Liver (tissue), 9 donors: ENCODE data around the gene TSPAN12. TPM values are rescaled to one million over a fixed set of nuclear protein-coding genes. Genes with fewer than 3 reads are reported as not detected.
"Not testable (repeated sequence)": the region's sequence is repeated elsewhere in the genome, so short reads cannot be mapped to it uniquely, and the experiment has no call there.

ENCODE experiments used
- DNase-seq: peaks from one replicate; pipeline ENCODE4 v3.0.0-alpha.2; 2017; ENCODE audit warnings: low spot score
- H3K27ac ChIP-seq, 2 donors: one replicate each; pipeline ENCODE4 v1.7.0; 2013; ENCODE audit warnings: inconsistent platforms in 2 of 2, low read length in 2 of 2, control low read depth in 1 of 2, low read depth in 1 of 2, mild to moderate bottlenecking in 1 of 2
- H3K27me3 ChIP-seq, 4 donors: one replicate each; pipeline versions ENCODE4 v1.6.1 to v1.7.0; 2013; ENCODE audit warnings: low read length in 3 of 4, inconsistent platforms in 1 of 4, mild to moderate bottlenecking in 1 of 4, moderate library complexity in 1 of 4; ENCODE audit not compliant: control insufficient read depth in 4 of 4, insufficient read depth in 4 of 4
- H3K36me3 ChIP-seq, 4 donors: one replicate each; pipeline versions ENCODE4 v1.6.1 to v1.7.0; 2013; ENCODE audit warnings: low read length in 3 of 4, mild to moderate bottlenecking in 3 of 4, low read depth in 1 of 4, moderate library complexity in 1 of 4; ENCODE audit not compliant: control insufficient read depth in 4 of 4, insufficient read depth in 3 of 4
- H3K4me1 ChIP-seq, 4 donors: one replicate each; pipeline versions ENCODE4 v1.6.1 to v1.7.0; 2013; ENCODE audit warnings: low read length in 3 of 4, mild to moderate bottlenecking in 3 of 4, moderate library complexity in 1 of 4; ENCODE audit not compliant: control insufficient read depth in 4 of 4, insufficient read depth in 4 of 4
- H3K4me3 ChIP-seq, 3 donors: one replicate each; pipeline versions ENCODE4 v1.6.1 to v1.7.0; 2013; ENCODE audit warnings: low read length in 3 of 3, control low read depth in 1 of 3, low read depth in 1 of 3, mild to moderate bottlenecking in 1 of 3
- H3K9ac ChIP-seq, 2 donors: one replicate each; pipeline ENCODE4 v1.7.0; 2013; ENCODE audit warnings: low read length in 2 of 2, mild to moderate bottlenecking in 2 of 2, moderate library complexity in 2 of 2, control low read depth in 1 of 2, low read depth in 1 of 2
- H3K9me3 ChIP-seq, 4 donors: one replicate each; pipeline versions ENCODE4 v1.6.1 to v1.7.0; 2013; ENCODE audit warnings: low read length in 3 of 4; ENCODE audit not compliant: control insufficient read depth in 4 of 4
- ATF3 ChIP-seq: IDR thresholded peaks from 2 replicates; pipeline ENCODE4 v1.6.1; 2016; ENCODE audit warnings: antibody characterized with exemption
- CTCF ChIP-seq: fragments of 150-350 bp; IDR thresholded peaks from 2 replicates; pipeline ENCODE4 v1.5.1; 2017; ENCODE audit warnings: improper control_type of control experiment, low read depth, low read length; ENCODE audit not compliant: missing input control
- EGR1 ChIP-seq, 2 donors: IDR thresholded peaks; 2 replicates each; pipeline ENCODE4 v1.6.1; 2016 to 2018; ENCODE audit warnings: antibody characterized with exemption in 2 of 2, low read depth in 2 of 2
- HNF4A ChIP-seq, 2 donors: conservative IDR thresholded peaks; 2 replicates each; pipeline ENCODE4 v1.6.1; 2016; ENCODE audit warnings: antibody characterized with exemption in 2 of 2, mild to moderate bottlenecking in 2 of 2
- RAD21 ChIP-seq, 2 donors: IDR thresholded peaks; 2 replicates each; pipeline ENCODE4 v1.6.1; 2016; ENCODE audit warnings: antibody characterized with exemption in 2 of 2, mild to moderate bottlenecking in 2 of 2
- SP1 ChIP-seq: IDR thresholded peaks from 2 replicates; pipeline ENCODE4 v1.6.1; 2018; ENCODE audit warnings: antibody characterized with exemption, mild to moderate bottlenecking
- TAF1 ChIP-seq: conservative IDR thresholded peaks from 2 replicates; pipeline ENCODE4 v1.6.1; 2016; ENCODE audit warnings: antibody characterized with exemption, mild to moderate bottlenecking
- YY1 ChIP-seq: IDR thresholded peaks from 2 replicates; pipeline ENCODE4 v1.6.1; 2016; ENCODE audit warnings: antibody characterized with exemption, mild to moderate bottlenecking
- WGBS: extraction: QIAGEN DNeasy Blood & Tissue Kit; methylation state at CpG from one replicate; pipeline ENCODE4 v1.1.7; 2013; 5-methylcytosine and 5-hydroxymethylcytosine counted together
- polyA plus RNA-seq, 2 donors: library from polyadenylated mRNA; stranded (reverse) in 1 of 2; unstranded in 1 of 2; fragments of 200-250 nt in 1 of 2; fragments of >200 nt in 1 of 2; fragmentation: Nextera tagmentation in 1 of 2; extraction: Ambion mirVana in 1 of 2; gene quantifications; one replicate each; pipeline versions ENCODE4 v1.2.1 to v1.2.3, GENCODE V29; 2013 to 2015
- total RNA-seq, 2 donors: library from RNA; depleted of rRNA; stranded (reverse); fragments of >200 nt; gene quantifications; one replicate each; pipeline ENCODE4 v1.2.3, GENCODE V29; 2014
- TF ChIP-seq, protein P1 (sequence below): IDR thresholded peaks from 2 replicates; pipeline ENCODE4 v1.6.1; 2016; ENCODE audit warnings: antibody characterized with exemption
- TF ChIP-seq, protein P2 (sequence below): IDR thresholded peaks from 2 replicates; pipeline ENCODE4 v1.6.1; 2016; ENCODE audit warnings: antibody characterized with exemption, mild to moderate bottlenecking
- donor health status: healthy.
- donor health status: healthy.
- donor health status: healthy.
- donor health status: healthy.
- donor health status: healthy.

TSPAN12 gene
- total and polyA plus RNA-seq, 4 donors: 10.6 to 21.5 (median 14.9) TPM

- DNase-seq: no peak
- no peak overlapping the region for H3K27ac ChIP-seq
- H3K9ac ChIP-seq: no peak overlapping the region
- H3K4me1 ChIP-seq: no peaks in the 10 kb centered on the region
- no peaks in the 10 kb centered on the region for H3K9me3 ChIP-seq
- no peak for TF ChIP-seq SP1
- no peak overlapping the region for H3K4me3 ChIP-seq
- peaks cover 0 to 2% (median 0%) of the 10 kb centered on the region in 4 donors for H3K36me3 ChIP-seq
- 87% methylated on average over 6 of the region's 6 CpGs for WGBS
- H3K27me3 ChIP-seq: no peaks in the 10 kb centered on the region
Observed at GRCh38 chr7:120783273-120783672, 74.7 kb downstream of the TSPAN12 start.

- H3K9ac ChIP-seq, H3K4me3 ChIP-seq, DNase-seq, H3K4me1 ChIP-seq, H3K27me3 ChIP-seq, H3K27ac ChIP-seq, H3K36me3 ChIP-seq, H3K9me3 ChIP-seq: not testable (repeated sequence)
- 94% methylated on average over 10 of the region's 10 CpGs for WGBS
Observed at GRCh38 chr7:120781924-120782323, 76.0 kb downstream of the TSPAN12 start.

DNA sequence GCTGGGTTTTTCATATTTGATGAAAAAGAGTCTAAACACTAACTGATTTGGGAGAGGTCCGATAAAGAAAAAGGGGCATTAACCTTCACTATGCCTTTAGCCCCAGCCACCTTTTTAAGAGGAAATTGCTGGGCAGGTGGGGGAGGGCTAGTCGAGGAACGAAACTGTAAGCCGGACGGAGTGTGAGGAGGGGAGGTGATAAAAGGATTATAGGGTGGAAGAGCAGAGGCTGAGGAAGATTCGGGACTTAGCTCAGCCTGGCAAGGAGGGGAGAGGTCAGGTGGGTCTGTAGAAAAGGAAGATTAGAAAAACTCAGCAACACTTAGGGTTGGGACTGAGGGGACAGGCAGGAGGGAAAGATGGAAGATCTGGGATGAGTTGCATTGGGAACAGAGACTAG, 77.0 kb downstream of the TSPAN12 start:
- WGBS: 82% methylated on average over 6 of the region's 6 CpGs
- no peaks in the 10 kb centered on the region for H3K27me3 ChIP-seq
- H3K27ac ChIP-seq: no peak overlapping the region
- no peaks in the 10 kb centered on the region for H3K4me1 ChIP-seq
- H3K9me3 ChIP-seq: no peaks in the 10 kb centered on the region
- H3K4me3 ChIP-seq: no peak overlapping the region
- no peak for DNase-seq
- H3K36me3 ChIP-seq: no peaks in the 10 kb centered on the region
- no peak overlapping the region for H3K9ac ChIP-seq
- TF ChIP-seq, protein P1, sequence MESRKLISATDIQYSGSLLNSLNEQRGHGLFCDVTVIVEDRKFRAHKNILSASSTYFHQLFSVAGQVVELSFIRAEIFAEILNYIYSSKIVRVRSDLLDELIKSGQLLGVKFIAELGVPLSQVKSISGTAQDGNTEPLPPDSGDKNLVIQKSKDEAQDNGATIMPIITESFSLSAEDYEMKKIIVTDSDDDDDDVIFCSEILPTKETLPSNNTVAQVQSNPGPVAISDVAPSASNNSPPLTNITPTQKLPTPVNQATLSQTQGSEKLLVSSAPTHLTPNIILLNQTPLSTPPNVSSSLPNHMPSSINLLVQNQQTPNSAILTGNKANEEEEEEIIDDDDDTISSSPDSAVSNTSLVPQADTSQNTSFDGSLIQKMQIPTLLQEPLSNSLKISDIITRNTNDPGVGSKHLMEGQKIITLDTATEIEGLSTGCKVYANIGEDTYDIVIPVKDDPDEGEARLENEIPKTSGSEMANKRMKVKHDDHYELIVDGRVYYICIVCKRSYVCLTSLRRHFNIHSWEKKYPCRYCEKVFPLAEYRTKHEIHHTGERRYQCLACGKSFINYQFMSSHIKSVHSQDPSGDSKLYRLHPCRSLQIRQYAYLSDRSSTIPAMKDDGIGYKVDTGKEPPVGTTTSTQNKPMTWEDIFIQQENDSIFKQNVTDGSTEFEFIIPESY: no peak
- TF ChIP-seq ATF3: no peak
- TF ChIP-seq, protein P2, sequence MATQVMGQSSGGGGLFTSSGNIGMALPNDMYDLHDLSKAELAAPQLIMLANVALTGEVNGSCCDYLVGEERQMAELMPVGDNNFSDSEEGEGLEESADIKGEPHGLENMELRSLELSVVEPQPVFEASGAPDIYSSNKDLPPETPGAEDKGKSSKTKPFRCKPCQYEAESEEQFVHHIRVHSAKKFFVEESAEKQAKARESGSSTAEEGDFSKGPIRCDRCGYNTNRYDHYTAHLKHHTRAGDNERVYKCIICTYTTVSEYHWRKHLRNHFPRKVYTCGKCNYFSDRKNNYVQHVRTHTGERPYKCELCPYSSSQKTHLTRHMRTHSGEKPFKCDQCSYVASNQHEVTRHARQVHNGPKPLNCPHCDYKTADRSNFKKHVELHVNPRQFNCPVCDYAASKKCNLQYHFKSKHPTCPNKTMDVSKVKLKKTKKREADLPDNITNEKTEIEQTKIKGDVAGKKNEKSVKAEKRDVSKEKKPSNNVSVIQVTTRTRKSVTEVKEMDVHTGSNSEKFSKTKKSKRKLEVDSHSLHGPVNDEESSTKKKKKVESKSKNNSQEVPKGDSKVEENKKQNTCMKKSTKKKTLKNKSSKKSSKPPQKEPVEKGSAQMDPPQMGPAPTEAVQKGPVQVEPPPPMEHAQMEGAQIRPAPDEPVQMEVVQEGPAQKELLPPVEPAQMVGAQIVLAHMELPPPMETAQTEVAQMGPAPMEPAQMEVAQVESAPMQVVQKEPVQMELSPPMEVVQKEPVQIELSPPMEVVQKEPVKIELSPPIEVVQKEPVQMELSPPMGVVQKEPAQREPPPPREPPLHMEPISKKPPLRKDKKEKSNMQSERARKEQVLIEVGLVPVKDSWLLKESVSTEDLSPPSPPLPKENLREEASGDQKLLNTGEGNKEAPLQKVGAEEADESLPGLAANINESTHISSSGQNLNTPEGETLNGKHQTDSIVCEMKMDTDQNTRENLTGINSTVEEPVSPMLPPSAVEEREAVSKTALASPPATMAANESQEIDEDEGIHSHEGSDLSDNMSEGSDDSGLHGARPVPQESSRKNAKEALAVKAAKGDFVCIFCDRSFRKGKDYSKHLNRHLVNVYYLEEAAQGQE: no peak
- TF ChIP-seq HNF4A (conservative IDR thresholded peaks at IDR 0.05): no peak
- no peak for TF ChIP-seq CTCF
- TF ChIP-seq YY1: no peak
- TF ChIP-seq EGR1 (IDR thresholded peaks at IDR 0.05; ENCODE audit: low read depth in 2 of 2): no peak
- no peak for TF ChIP-seq RAD21 (IDR thresholded peaks at IDR 0.05)
- no peak for TF ChIP-seq TAF1

DNA sequence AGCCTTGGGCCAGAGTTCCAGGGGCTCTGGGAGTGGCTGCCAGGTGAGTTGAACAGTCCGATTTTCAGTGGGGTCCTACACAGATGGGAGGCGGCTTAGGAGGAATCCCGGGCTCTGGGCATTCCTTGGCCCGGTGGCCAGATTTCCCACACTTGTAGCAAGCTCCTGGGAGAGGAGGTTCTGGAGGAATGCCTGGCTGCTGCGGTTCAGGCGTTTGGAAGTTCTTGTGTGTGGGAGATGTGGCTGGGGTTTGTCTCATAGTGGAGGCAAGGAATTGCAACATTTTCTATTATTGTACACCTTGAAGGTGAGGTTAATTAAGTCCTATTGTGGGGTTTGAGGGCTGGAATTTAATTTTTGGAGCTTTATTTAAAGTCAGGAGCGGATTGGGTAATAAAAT, 77.5 kb downstream of the TSPAN12 start:
- H3K9me3 ChIP-seq, DNase-seq, H3K27ac ChIP-seq, H3K4me3 ChIP-seq, H3K27me3 ChIP-seq, H3K9ac ChIP-seq, H3K36me3 ChIP-seq, H3K4me1 ChIP-seq: not testable (repeated sequence)
- WGBS: 86% methylated on average over 7 of the region's 7 CpGs

GRCh38 chr7:120779078-120779477, 78.9 kb downstream of the TSPAN12 start:
- 94% methylated on average over 8 of the region's 8 CpGs for WGBS
- not testable (repeated sequence) for H3K27ac ChIP-seq, H3K36me3 ChIP-seq, H3K27me3 ChIP-seq, H3K4me1 ChIP-seq, DNase-seq, H3K9me3 ChIP-seq, H3K4me3 ChIP-seq, H3K9ac ChIP-seq
